OCI-LY3 (cell line): ENCODE data around the gene FRMD4A.

Experiments
- H2AFZ ChIP-seq: fragments of 200-600, 300-600 bp; shearing (Covaris generic); 2 replicates; pipeline ENCODE4 v1.6.0; 2014; ENCODE audit warnings: antibody characterized with exemption, low read depth, low read length
- H3K27ac ChIP-seq: fragments of 200-600, 300-600 bp; sonication (generic); 2 replicates; pipeline ENCODE4 v1.5.1; 2014; ENCODE audit warnings: mild to moderate bottlenecking, low read length, moderate library complexity, mixed read lengths
- H3K27me3 ChIP-seq: fragments of 200-600, 300-600 bp; sonication (generic); 2 replicates; pipeline ENCODE4 v1.6.1; 2014; ENCODE audit warnings: low read depth, low read length, mixed read lengths
- H3K36me3 ChIP-seq: fragments of 200-600, 300-600 bp; sonication (generic); replicated peaks from 2 replicates; pipeline ENCODE3; 2014; ENCODE audit warnings: low read depth, low read length, mixed read lengths
- H3K4me1 ChIP-seq: fragments of 300-600, 200-600 bp; sonication (generic); 2 replicates; pipeline ENCODE4 v1.6.1; 2014; ENCODE audit warnings: low read length, mixed read lengths
- H3K4me2 ChIP-seq: fragments of 200-600, 300-600 bp; sonication (generic); 2 replicates; pipeline ENCODE4 v1.6.1; 2014; ENCODE audit warnings: low read length, mixed read lengths
- H3K4me3 ChIP-seq: fragments of 300-600, 200-600 bp; sonication (generic); 2 replicates; pipeline ENCODE4 v1.5.1; 2014; ENCODE audit warnings: antibody characterized with exemption, mild to moderate bottlenecking, low read length, moderate library complexity
- H3K79me2 ChIP-seq: fragments of 300-600, 200-600 bp; shearing (Covaris generic); 2 replicates; pipeline ENCODE4 v1.6.1; 2014; ENCODE audit warnings: mild to moderate bottlenecking, low read length, mixed read lengths
- H3K9ac ChIP-seq: fragments of 300-600, 200-600 bp; shearing (Covaris generic); 2 replicates; pipeline ENCODE4 v1.6.0; 2014; ENCODE audit warnings: mild to moderate bottlenecking, low read length, moderate library complexity
- H3K9me3 ChIP-seq: fragments of 200-600, 300-600 bp; shearing (Covaris generic); 2 replicates; pipeline ENCODE4 v1.6.1; 2014; ENCODE audit warnings: low read length, mixed read lengths; ENCODE audit not compliant: insufficient read depth
- H4K20me1 ChIP-seq: fragments of 200-600, 300-600 bp; sonication (generic); 2 replicates; pipeline ENCODE4 v1.6.1; 2016; ENCODE audit warnings: low read length, mixed read lengths; ENCODE audit not compliant: insufficient read depth
- CTCF ChIP-seq: fragments of 200-600, 300-600 bp; sonication (generic); IDR thresholded peaks from 2 replicates; pipeline ENCODE4 v1.5.1; 2014; ENCODE audit warnings: antibody characterized with exemption, low read length, low read depth
- EZH2phosphoT487 ChIP-seq: fragments of 200-600 bp; shearing (Covaris generic); IDR thresholded peaks from 2 replicates; pipeline ENCODE4 v1.6.1; 2018; ENCODE audit warnings: antibody characterized with exemption, mixed run types, low read depth

Gene FRMD4A

GRCh38 chr10:13594641-13595040 lies 736.1 kb downstream of the FRMD4A start:
- Histone ChIP-seq H2AFZ (no peak overlapping the region), H3K9ac (no peak overlapping the region), H3K4me2 (no peak overlapping the region), H3K4me3 (no peak overlapping the region), H3K27ac (no peak overlapping the region), H3K79me2 (no peaks in the 10 kb centered on the region), H3K4me1 (no peaks in the 10 kb centered on the region), H4K20me1 (no peaks in the 10 kb centered on the region), H3K9me3 (no peaks in the 10 kb centered on the region), H3K27me3 (no peaks in the 10 kb centered on the region), H3K36me3 (no peaks in the 10 kb centered on the region)
- TF ChIP-seq CTCF (no peak), EZH2phosphoT487 (no peak)
